NCI-H2227 treated with DMSO at 0.1 percent for 48 hours (cell line): ENCODE measurements around the gene ARRB1.
"Not testable (repeated sequence)": the region's sequence is repeated elsewhere in the genome, so short reads cannot be mapped to it uniquely, and the experiment has no call there.

Source experiments
- DNase-seq: peaks from one replicate; lab custom pipeline; 2025; lab: John Stamatoyannopoulos, UW

The ARRB1 gene

GRCh38 chr11:75344186-75344585, 7.3 kb downstream of the ARRB1 start:
- DNase-seq: no peak

DNA sequence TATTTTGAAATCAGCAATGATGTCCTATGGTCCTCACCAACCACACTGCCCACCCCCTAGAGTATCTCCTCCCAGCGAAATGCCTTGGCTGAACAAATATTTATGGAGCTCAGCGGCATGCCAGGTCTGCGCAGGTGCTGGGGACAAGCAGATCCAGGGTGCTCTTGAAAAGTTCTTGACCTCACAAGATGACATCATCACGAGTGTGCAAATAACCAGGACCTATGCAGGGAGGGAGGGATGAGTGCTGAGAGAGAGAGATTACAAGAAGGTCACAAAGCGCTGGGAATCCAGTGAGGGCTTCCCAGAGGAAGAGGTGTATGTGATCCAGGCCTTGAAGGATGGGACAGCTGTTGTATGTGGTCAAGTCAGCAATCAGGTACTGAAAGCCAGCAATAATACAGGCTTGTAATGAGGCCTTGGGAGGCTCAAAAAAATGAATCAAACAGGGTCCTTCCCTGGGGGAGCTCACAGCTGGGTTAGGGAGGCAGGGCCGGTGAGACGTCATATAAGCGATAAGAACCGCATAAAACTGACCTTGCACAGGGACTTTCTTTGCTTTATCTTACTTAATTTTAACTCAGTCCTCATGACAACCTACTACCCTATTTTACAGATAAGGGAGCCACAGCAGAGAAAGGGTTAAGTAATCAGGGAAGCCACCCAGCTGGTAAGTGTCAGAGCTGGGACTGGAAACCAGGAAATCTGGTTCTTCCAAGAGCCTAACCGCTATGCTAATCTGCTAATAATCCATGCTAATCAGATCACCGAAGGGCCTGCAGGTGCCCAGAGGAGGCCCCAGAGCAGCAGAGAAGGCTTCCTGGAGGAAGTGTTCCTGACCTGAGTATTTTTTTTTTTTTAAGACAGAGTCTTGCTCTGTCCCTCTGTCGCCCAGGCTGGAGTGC, 8.2 kb downstream of the ARRB1 start:
- DNase-seq: no peak

- DNase-seq: no peak
These were observed 9.1 kb downstream of the ARRB1 start for GRCh38 chr11:75342231-75342918.

DNA sequence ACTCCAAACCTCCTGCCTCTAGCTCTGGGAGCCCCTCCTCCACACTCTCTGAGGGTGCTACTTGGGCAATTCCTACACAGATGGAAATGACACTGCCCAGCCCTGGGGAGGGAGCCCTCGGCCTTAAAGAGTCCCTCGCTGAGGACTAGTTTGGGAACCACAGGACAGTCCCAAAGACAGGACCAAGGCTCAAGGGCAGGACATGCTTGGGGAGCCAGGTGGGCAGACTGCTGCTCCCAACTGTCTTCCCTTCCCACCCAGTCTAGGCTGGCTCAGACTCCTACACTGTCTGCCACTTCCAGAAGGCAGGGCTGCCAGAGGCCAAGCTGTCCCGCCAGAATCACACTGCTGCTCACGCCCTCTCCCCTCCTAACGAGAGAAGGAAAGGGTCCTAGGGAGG, 9.8 kb downstream of the ARRB1 start:
- DNase-seq: no peak

DNA sequence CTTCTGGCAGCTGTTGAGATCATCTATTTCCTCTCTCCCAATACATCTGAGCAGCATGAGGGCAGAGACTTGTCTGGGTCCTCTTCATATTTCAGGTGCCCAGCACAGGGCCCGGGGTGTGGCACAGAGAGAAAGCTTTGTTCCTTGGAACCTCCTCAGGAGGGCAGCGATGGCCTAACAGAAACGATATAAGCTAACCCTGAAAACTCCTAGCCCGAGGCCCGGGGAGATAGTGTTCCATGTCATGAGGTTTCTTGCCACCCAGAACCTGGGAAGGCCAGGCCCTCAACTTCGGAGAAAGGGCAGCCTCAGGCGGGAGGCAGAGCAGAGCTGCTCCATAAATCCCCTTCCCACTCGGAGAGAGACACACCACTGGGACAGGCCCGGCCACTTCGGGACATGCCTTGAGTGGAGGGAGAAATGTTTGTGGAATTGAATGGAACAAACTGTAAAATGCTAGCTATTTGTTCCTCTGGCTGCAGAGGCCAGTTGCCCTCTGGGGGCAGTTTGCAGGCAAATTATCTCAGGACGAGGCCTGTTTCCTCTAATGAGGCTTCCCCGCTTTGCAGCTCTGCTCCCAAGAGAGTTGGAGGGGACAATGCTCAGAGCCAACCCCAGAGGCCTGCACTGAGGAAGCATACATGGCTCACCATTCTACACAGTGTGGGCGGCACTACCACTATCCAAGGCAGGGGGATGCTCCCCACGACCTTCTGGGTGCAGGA, 11.6 kb downstream of the ARRB1 start:
- no peak for DNase-seq

DNA sequence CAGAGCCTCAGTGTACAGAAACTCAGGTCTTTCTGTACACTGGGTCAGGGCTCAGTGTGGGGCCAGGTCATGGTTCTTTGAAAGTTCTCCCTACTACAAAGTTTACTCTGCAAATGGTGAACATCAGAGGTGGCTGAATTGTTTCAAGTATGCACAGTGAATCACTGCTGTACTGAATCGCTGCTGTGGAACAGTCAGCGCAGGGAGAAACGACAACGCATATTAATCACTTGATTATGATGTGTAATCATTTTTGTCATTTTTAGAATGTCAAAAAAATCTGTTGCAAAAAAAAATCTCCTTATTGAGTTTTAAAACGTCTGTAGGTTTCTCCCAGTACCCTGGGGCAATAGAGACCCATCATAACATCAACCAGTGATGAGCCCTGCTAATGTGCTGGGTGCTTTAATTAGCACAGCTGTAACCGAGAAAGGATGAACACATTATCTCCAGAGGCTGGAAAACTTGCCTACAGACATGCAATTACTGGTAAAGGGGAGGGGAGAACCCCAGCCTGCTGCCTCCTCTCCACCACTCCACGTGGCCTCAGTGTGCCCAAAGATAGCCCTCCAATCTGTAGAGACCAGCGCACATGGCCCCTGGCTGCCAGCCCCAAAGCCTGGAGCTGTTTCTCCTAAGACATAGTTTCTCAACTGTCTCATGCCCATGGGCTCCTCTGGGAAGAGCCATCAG, 12.8 kb downstream of the ARRB1 start:
- no peak for DNase-seq

- no peak for DNase-seq
These were observed 14.2 kb downstream of the ARRB1 start for GRCh38 chr11:75337195-75337654.

GRCh38 chr11:75334976-75335375, 16.5 kb downstream of the ARRB1 start:
- no peak for DNase-seq

GRCh38 chr11:75334402-75334891, 17.0 kb downstream of the ARRB1 start:
- no peak for DNase-seq

GRCh38 chr11:75333807-75334140, 17.7 kb downstream of the ARRB1 start:
- DNase-seq: no peak

- DNase-seq: no peak
These were observed 18.2 kb downstream of the ARRB1 start for GRCh38 chr11:75333022-75333806.

DNA sequence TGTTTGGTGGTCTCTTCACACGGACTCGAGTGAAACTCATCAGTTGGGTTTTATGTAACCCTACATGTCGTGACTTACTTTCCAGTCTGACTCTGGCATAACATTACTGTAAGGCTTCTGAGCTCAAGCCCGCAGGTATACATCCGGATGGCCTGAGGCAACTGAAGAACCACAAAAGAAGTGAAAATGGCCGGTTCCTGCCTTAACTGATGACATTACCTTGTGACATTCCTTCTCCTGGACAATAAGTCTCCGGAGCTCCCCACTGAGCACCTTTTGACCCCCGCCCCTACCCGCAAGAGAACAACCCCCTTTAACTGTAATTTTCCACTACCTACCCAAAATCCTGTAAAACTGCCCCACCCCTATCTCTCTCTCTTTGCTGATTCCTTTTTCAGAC, 19.7 kb downstream of the ARRB1 start:
- DNase-seq: not testable (repeated sequence)

GRCh38 chr11:75331304-75331703, 20.2 kb downstream of the ARRB1 start:
- DNase-seq: not testable (repeated sequence)

DNA sequence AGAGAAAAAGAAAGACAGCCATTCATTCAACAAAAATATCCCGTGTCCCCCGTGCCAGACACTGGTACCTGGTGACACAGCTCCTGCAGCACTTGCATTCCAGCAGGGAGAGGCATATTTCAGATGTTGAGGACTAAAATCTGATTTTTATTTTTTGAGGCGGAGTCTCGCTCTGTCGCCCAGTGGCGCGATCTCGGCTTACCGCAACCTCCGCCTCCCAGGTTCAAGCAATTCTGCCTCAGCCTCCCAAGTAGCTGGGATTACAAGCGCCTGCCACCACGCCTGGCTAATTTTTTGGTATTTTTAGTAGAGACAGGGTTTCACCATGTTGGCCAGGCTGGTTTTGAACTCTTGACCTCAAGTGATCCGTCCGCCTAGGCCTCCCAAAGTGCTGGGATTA, 20.6 kb downstream of the ARRB1 start:
- not testable (repeated sequence) for DNase-seq

DNA sequence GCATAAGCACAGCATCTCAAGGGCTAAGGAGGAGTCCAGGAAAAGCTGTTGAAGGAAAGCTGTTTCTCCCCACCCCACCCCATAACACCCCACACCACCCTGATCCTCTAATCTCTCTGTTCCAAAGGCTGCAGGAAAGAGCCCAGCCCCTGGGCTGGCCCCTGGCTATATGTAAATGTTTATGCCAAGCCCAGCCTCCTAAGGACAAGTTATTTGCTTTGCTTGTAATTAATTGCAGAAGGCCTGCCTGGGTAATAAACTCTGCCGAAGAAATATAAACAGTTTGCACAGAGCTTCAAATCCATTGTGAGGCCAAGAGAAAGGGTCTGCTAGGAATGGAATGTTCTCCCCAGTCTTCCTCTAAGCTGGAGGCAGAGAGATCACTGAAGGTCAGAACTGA, 21.2 kb downstream of the ARRB1 start:
- no peak for DNase-seq

DNA sequence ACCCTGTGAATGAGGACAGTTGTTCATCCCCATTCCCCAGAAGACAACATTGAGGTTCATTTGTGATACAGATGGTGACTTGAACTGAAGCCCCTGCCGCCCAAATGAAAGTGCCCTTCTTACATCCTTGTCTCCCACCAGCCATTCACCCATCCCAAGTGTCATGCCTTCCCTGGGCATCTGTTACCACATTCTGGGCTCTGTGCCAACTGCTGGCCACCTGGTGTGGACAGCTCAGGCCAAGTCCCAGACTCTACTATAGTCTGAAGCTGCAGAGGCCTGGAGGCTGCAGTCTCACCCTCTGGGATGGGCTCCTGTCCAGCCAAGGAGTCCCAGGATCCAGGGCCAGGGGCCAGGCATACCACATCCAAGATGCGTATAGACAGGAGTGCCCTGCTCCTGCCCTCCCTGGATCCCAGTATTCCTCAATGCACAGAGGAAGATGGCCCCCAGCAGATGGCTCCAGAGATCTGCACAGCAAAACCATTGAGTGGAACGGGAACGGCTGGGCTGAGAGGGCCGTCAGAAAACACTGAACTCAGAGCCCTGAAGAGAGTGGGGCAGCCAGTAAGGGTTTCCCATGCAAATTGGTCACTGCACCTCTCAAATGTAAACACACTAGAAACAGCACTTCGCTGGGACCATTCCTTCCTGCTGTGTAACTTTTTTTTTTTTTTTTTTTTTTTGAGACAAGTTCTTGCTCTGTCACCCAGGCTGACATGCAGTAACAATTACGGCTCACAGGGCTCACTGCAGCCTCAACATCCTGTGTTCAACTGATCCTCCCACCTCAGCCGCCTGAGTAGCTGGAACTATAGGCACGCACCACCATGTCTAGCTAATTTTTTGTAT, 22.8 kb downstream of the ARRB1 start:
- peak; percentile 42 for DNase-seq

- no peak for DNase-seq
These were observed 25.0 kb downstream of the ARRB1 start for GRCh38 chr11:75326439-75326810.

- DNase-seq: no peak
These were observed 25.6 kb downstream of the ARRB1 start for GRCh38 chr11:75325713-75326438.

- no peak for DNase-seq
These were observed 26.7 kb downstream of the ARRB1 start for GRCh38 chr11:75324740-75325139.

- no peak for DNase-seq
These were observed 27.3 kb downstream of the ARRB1 start for GRCh38 chr11:75324189-75324588.
